ENCODE data around the gene SP110. TPM values are rescaled to one million over a fixed set of nuclear protein-coding genes. Genes with fewer than 3 reads are reported as not detected.

SP110 gene
- total and polyA plus RNA-seq, 9 of the 15 experiments (the other 6 are each of a cell fraction or from before 2014, with no cell fraction given), result 3.6 to 11.0 (median 7.1) TPM

- Histone ChIP-seq H3K9me1 (ENCODE audit: control insufficient read depth, insufficient read depth, low read length) (no peaks in the 10 kb centered on the region), H3K27me3 (ENCODE audit: control insufficient read depth in 2 of 2, insufficient read depth in 2 of 2, low read length in 2 of 2) (no peaks in the 10 kb centered on the region), H3K9ac (ENCODE audit: insufficient read depth in 1 of 2, low read depth in 2 of 2, low read length in 2 of 2) (no peak overlapping the region), H4K20me1 (replicated peaks; ENCODE audit: control insufficient read depth, insufficient read depth, low read length) (no peaks in the 10 kb centered on the region), H3K4me2 (ENCODE audit: insufficient read depth, low read length) (no peak overlapping the region), H3K4me3 (no peak overlapping the region), H3K27ac (ENCODE audit: extremely low read depth, low read depth, low read length) (no peak overlapping the region), H3K9me3 (replicated peaks; ENCODE audit: control insufficient read depth, insufficient read depth, low read depth, low read length) (peaks cover 4% of the 10 kb centered on the region), H3K4me1 (replicated peaks in 1 of 2; ENCODE audit: control insufficient read depth in 2 of 2, insufficient read depth in 2 of 2, low read length in 2 of 2) (no peaks in the 10 kb centered on the region), H3K79me2 (ENCODE audit: control insufficient read depth, insufficient read depth, low read length) (no peaks in the 10 kb centered on the region), H3K36me3 (ENCODE audit: control insufficient read depth, insufficient read depth, low read length) (no peaks in the 10 kb centered on the region), H2AFZ (ENCODE audit: low read depth, low read length) (no peak overlapping the region)
- WGBS (ENCODE audit: insufficient coverage, low coverage, missing lambda C conversion rate), result 24% methylated on average over 3 of the region's 3 CpGs
- DNase-seq (ENCODE audit: extremely low read depth in 1 of 4, low spot score in 3 of 4), result no peak
- BruUV-seq (replicated peaks), result no TSS peak
- in situ Hi-C loops (cut with MboI), result no loop called here
- intact Hi-C loops (cut with micrococcal nuclease), result no loop called here
- no peak for FAIRE-seq
- CTCF ChIA-PET (ENCODE audit: low intra/inter-chr PET ratio), result no interaction called here
- ATAC-seq, result no peak
- POLR2A ChIA-PET, result no interaction called here
- TF ChIP-seq TRIM25 (IDR thresholded peaks at IDR 0.05; ENCODE audit: borderline replicate concordance) (no peak), NCOA2 (IDR thresholded peaks at IDR 0.05; ENCODE audit: partially characterized antibody in 2 of 2) (no peak), HLTF (IDR thresholded peaks at IDR 0.05) (no peak), ZNF696 (CRISPR knock-in tag; conservative IDR thresholded peaks at IDR 0.05) (no peak), LEF1 (IDR thresholded peaks at IDR 0.05) (no peak), KAT8 (IDR thresholded peaks at IDR 0.05; ENCODE audit: low read depth) (no peak), ZNF644 (tag; IDR thresholded peaks at IDR 0.05; ENCODE audit: low read depth) (no peak)
- TF ChIP-seq, protein P1, sequence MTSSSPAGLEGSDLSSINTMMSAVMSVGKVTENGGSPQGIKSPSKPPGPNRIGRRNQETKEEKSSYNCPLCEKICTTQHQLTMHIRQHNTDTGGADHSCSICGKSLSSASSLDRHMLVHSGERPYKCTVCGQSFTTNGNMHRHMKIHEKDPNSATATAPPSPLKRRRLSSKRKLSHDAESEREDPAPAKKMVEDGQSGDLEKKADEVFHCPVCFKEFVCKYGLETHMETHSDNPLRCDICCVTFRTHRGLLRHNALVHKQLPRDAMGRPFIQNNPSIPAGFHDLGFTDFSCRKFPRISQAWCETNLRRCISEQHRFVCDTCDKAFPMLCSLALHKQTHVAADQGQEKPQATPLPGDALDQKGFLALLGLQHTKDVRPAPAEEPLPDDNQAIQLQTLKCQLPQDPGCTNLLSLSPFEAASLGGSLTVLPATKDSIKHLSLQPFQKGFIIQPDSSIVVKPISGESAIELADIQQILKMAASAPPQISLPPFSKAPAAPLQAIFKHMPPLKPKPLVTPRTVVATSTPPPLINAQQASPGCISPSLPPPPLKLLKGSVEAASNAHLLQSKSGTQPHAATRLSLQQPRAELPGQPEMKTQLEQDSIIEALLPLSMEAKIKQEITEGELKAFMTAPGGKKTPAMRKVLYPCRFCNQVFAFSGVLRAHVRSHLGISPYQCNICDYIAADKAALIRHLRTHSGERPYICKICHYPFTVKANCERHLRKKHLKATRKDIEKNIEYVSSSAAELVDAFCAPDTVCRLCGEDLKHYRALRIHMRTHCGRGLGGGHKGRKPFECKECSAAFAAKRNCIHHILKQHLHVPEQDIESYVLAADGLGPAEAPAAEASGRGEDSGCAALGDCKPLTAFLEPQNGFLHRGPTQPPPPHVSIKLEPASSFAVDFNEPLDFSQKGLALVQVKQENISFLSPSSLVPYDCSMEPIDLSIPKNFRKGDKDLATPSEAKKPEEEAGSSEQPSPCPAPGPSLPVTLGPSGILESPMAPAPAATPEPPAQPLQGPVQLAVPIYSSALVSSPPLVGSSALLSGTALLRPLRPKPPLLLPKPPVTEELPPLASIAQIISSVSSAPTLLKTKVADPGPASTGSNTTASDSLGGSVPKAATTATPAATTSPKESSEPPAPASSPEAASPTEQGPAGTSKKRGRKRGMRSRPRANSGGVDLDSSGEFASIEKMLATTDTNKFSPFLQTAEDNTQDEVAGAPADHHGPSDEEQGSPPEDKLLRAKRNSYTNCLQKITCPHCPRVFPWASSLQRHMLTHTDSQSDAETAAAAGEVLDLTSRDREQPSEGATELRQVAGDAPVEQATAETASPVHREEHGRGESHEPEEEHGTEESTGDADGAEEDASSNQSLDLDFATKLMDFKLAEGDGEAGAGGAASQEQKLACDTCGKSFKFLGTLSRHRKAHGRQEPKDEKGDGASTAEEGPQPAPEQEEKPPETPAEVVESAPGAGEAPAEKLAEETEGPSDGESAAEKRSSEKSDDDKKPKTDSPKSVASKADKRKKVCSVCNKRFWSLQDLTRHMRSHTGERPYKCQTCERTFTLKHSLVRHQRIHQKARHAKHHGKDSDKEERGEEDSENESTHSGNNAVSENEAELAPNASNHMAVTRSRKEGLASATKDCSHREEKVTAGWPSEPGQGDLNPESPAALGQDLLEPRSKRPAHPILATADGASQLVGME (CRISPR knock-in tag; IDR thresholded peaks at IDR 0.05), result no peak
Measured at GRCh38 chr2:230227216-230227615, 7.4 kb upstream of the SP110 start.

All from K562 (cell line).